A673 (cell line): ENCODE measurements around the gene SERINC2. TPM values are rescaled to one million over a fixed set of nuclear protein-coding genes. Genes with fewer than 3 reads are reported as not detected.

Experiments used
- BruUV-seq: library from RNA; stranded (reverse); fragments of 400-500 nt; replicated peaks from 2 replicates; lab custom pipeline; 2021; lab: Mats Ljungman, UMichigan
- CTCF ChIA-PET: fragments of 300-600 bp; sonication (Branson Sonifier 250); formaldehyde crosslinking; loops from one replicate; lab custom pipeline; 2022; ENCODE audit warnings: antibody characterized with exemption; lab: Charles Lee
- POLR2A ChIA-PET: fragments of 300-600 bp; sonication (Branson Sonifier 250); formaldehyde crosslinking; loops from one replicate; lab custom pipeline; 2022; ENCODE audit warnings: antibody characterized with exemption; ENCODE audit not compliant: low non-redundant PET; lab: Charles Lee
- DNase-seq: peaks from one replicate; pipeline ENCODE4 v3.0.0-alpha.2; 2015; ENCODE audit warnings: low spot score
- H3K27ac ChIP-seq: fragments of 200-600 bp; sonication (generic); 2 replicates; pipeline ENCODE4 v1.5.1; 2016; ENCODE audit warnings: mixed run types, low read depth, mild to moderate bottlenecking, mixed read lengths, antibody characterized with exemption, low read length; ENCODE audit not compliant: poor library complexity, severe bottlenecking
- H3K27me3 ChIP-seq: fragments of 200-600 bp; sonication (generic); replicated peaks from 2 replicates; pipeline ENCODE4 v1.6.1; 2017; ENCODE audit warnings: mixed run types, low read depth, mild to moderate bottlenecking, mixed read lengths, antibody characterized with exemption, low read length; ENCODE audit not compliant: insufficient read depth, poor library complexity
- H3K36me3 ChIP-seq: fragments of 200-600 bp; sonication (generic); 2 replicates; pipeline ENCODE4 v1.6.1; 2016; ENCODE audit warnings: mixed run types, mild to moderate bottlenecking, mixed read lengths, antibody characterized with exemption, low read length; ENCODE audit not compliant: insufficient read depth, poor library complexity, severe bottlenecking
- H3K4me1 ChIP-seq: fragments of 200-600 bp; sonication (generic); 2 replicates; pipeline ENCODE4 v1.6.1; 2017; ENCODE audit warnings: mixed run types, mild to moderate bottlenecking, mixed read lengths, antibody characterized with exemption, low read length; ENCODE audit not compliant: insufficient read depth, poor library complexity, severe bottlenecking
- H3K4me3 ChIP-seq: fragments of 200-600 bp; sonication (generic); 2 replicates; pipeline ENCODE4 v1.5.1; 2016; ENCODE audit warnings: low read depth, mixed run types, mild to moderate bottlenecking, mixed read lengths, low read length; ENCODE audit not compliant: poor library complexity, severe bottlenecking
- H3K9me3 ChIP-seq: fragments of 200-600 bp; sonication (generic); 2 replicates; pipeline ENCODE4 v1.6.1; 2016; ENCODE audit warnings: mixed run types, low read depth, mild to moderate bottlenecking, mixed read lengths, antibody characterized with exemption, low read length; ENCODE audit not compliant: poor library complexity, severe bottlenecking
- CTCF ChIP-seq: fragments of 300-800, 200-600 bp; sonication (generic); conservative IDR thresholded peaks from 2 replicates; pipeline ENCODE4 v1.5.1; 2017; ENCODE audit warnings: low read depth, mild to moderate bottlenecking, antibody characterized with exemption, low read length, moderate library complexity, mixed read lengths
- EZH2 ChIP-seq: fragments of 200-600 bp; sonication (generic); IDR thresholded peaks from 2 replicates; pipeline ENCODE4 v1.6.1; 2017; ENCODE audit warnings: borderline replicate concordance, low read depth, mild to moderate bottlenecking, mixed read lengths, antibody characterized with exemption, low read length; ENCODE audit not compliant: poor library complexity, severe bottlenecking
- intact Hi-C: fragments of 100-400 bp; cut with micrococcal nuclease; formaldehyde crosslinking; loops from one replicate; pipeline ENCODE4 v1.10.0; 2022; ENCODE audit not compliant: unreplicated experiment
- total RNA-seq: library from RNA; stranded (reverse); gene quantifications from 2 replicates; pipeline ENCODE4 v1.2.3, GENCODE V29; 2021

The SERINC2 gene
- total RNA-seq, 1 experiment from 2014 or later = 0.30 TPM

GRCh38 chr1:31422505-31423319 is 9.7 kb downstream of the SERINC2 start:
- Histone ChIP-seq H3K4me1 (no peaks in the 10 kb centered on the region), H3K4me3 (no peak overlapping the region), H3K9me3 (no peaks in the 10 kb centered on the region), H3K27me3 (no peaks in the 10 kb centered on the region), H3K36me3 (no peaks in the 10 kb centered on the region), H3K27ac (no peak overlapping the region)
- peak; percentile 94 for TF ChIP-seq CTCF
- no peak for TF ChIP-seq EZH2
- no TSS peak for BruUV-seq
- peak; percentile 59 for DNase-seq
- intact Hi-C loops = loop anchor here (2.0 kb wide), 1 partner anchor 238 kb away; no protein-coding TSS in a partner anchor
- CTCF ChIA-PET = interaction anchor here (0.8 to 1.9 kb wide), 3 partner anchors 28 to 366 kb away, joined by 3 to 10 read pairs (median 4); no protein-coding TSS in a partner anchor
- POLR2A ChIA-PET = no interaction called here

GRCh38 chr1:31423418-31423947 is 10.5 kb downstream of the SERINC2 start:
- TF ChIP-seq CTCF (no peak), EZH2 (no peak)
- POLR2A ChIA-PET = no interaction called here
- BruUV-seq = no TSS peak
- Histone ChIP-seq H3K9me3 (no peaks in the 10 kb centered on the region), H3K27ac (no peak overlapping the region), H3K36me3 (no peaks in the 10 kb centered on the region), H3K4me1 (no peaks in the 10 kb centered on the region), H3K4me3 (no peak overlapping the region), H3K27me3 (no peaks in the 10 kb centered on the region)
- no peak for DNase-seq
- intact Hi-C loops = loop anchor here (2.0 kb wide), 1 partner anchor 239 kb away; no protein-coding TSS in a partner anchor
- CTCF ChIA-PET = no interaction called here

GRCh38 chr1:31424568-31424967 is 11.6 kb downstream of the SERINC2 start:
- ChIA-PET POLR2A (no interaction called here), CTCF (interaction anchor here (0.5 to 0.9 kb wide), 2 partner anchors 30 to 31 kb away, joined by 3 read pairs; no protein-coding TSS in a partner anchor)
- intact Hi-C loops = no loop called here
- no peak for TF ChIP-seq EZH2
- TF ChIP-seq CTCF = no peak
- H3K36me3 ChIP-seq = no peaks in the 10 kb centered on the region
- H3K4me1 ChIP-seq = no peaks in the 10 kb centered on the region
- no TSS peak for BruUV-seq
- H3K27me3 ChIP-seq = no peaks in the 10 kb centered on the region
- no peak for DNase-seq
- no peaks in the 10 kb centered on the region for H3K9me3 ChIP-seq
- H3K27ac ChIP-seq = no peak overlapping the region
- no peak overlapping the region for H3K4me3 ChIP-seq
